NCI-H510A treated with DMSO at 0.1 percent for 48 hours (cell line): ENCODE results near the gene RNF166.
"Not testable (repeated sequence)": the region's sequence is repeated elsewhere in the genome, so short reads cannot be mapped to it uniquely, and the experiment has no call there.

Experiments used
- DNase-seq: peaks from one replicate; lab custom pipeline; 2025; lab: John Stamatoyannopoulos, UW

RNF166 gene

GRCh38 chr16:88673716-88674379 is 32.4 kb downstream of the RNF166 start:
- DNase-seq = no peak

GRCh38 chr16:88672776-88673175 is 33.4 kb downstream of the RNF166 start:
- peak; percentile 7 for DNase-seq

- DNase-seq = no peak
Measured at GRCh38 chr16:88671806-88672205, 34.4 kb downstream of the RNF166 start.

GRCh38 chr16:88669980-88670379 is 36.2 kb downstream of the RNF166 start:
- DNase-seq = no peak

GRCh38 chr16:88669493-88669892 is 36.7 kb downstream of the RNF166 start:
- not testable (repeated sequence) for DNase-seq

GRCh38 chr16:88667461-88667860 is 38.7 kb downstream of the RNF166 start:
- no peak for DNase-seq

GRCh38 chr16:88665570-88665969 is 40.6 kb downstream of the RNF166 start:
- DNase-seq = no peak

GRCh38 chr16:88665148-88665547 is 41.1 kb downstream of the RNF166 start:
- DNase-seq = no peak

GRCh38 chr16:88662843-88663606 is 43.2 kb downstream of the RNF166 start, which contains the start of gene MVD:
Gene MVD (minus strand): TSS chr16:88663091. CDS start chr16:88663080, 11 bp downstream.
- DNase-seq = peak; percentile 80

- no peak for DNase-seq
Measured at GRCh38 chr16:88662222-88662842, 43.9 kb downstream of the RNF166 start.

- DNase-seq = no peak
Measured at GRCh38 chr16:88661468-88661867, 44.7 kb downstream of the RNF166 start.

GRCh38 chr16:88659160-88659559 is 47.0 kb downstream of the RNF166 start:
- DNase-seq = no peak

- DNase-seq = no peak
Measured at GRCh38 chr16:88658714-88659113, 47.5 kb downstream of the RNF166 start.

GRCh38 chr16:88657371-88657770 is 48.8 kb downstream of the RNF166 start:
- no peak for DNase-seq

GRCh38 chr16:88656291-88656980 is 49.8 kb downstream of the RNF166 start:
- DNase-seq = no peak

GRCh38 chr16:88655733-88656281 is 50.4 kb downstream of the RNF166 start:
- DNase-seq = no peak

GRCh38 chr16:88655053-88655732 is 51.0 kb downstream of the RNF166 start:
- DNase-seq = no peak

GRCh38 chr16:88654363-88655052 is 51.7 kb downstream of the RNF166 start:
- DNase-seq = no peak

GRCh38 chr16:88653596-88654362 is 52.4 kb downstream of the RNF166 start:
- DNase-seq = no peak

GRCh38 chr16:88653101-88653500 is 53.1 kb downstream of the RNF166 start:
- no peak for DNase-seq
